K562 (cell line): Measurements from ENCODE around the gene SEC16A. TPM values are rescaled to one million over a fixed set of nuclear protein-coding genes. Genes with fewer than 3 reads are reported as not detected.

Source experiments
- ATAC-seq: fragments of 200-7000 bp; cut with Tn5 transposase; 3 replicates; pipeline ENCODE4 v1.9.1; 2020; ENCODE audit warnings: moderate library complexity
- BruUV-seq: library from RNA; stranded (reverse); fragments of 400-500 nt; replicated peaks from 2 replicates; lab custom pipeline; 2021; lab: Mats Ljungman, UMichigan
- CTCF ChIA-PET: fragments of 300-600 bp; formaldehyde crosslinking; extraction: SDS; loops from one replicate; lab custom pipeline; 2021; ENCODE audit warnings: low intra/inter-chr PET ratio; lab: Yijun Ruan, JAX
- POLR2A ChIA-PET: fragments of 300-600, 350-650 bp; sonication (Branson Sonifier 250); formaldehyde crosslinking; extraction: SDS; loops from one replicate; lab custom pipeline; 2021; ENCODE audit warnings: antibody characterized with exemption, inconsistent platforms; lab: Yijun Ruan, JAX
- DNase-seq, 4 experiments: peaks; one replicate each; pipeline versions ENCODE4 v3.0.0 to v3.0.0-alpha.2; 2011 to 2018; ENCODE audit warnings: low spot score in 3 of 4, mixed read lengths in 3 of 4; ENCODE audit errors: extremely low read depth in 1 of 4
- FAIRE-seq: peaks from 2 replicates; lab custom pipeline; 2011; peaks lifted over from hg19 to GRCh38; lab: Jason Lieb, UNC
- H2AFZ ChIP-seq: 2 replicates; pipeline ENCODE4 v1.6.0; 2011; ENCODE audit warnings: low read depth, low read length, control low read depth, inconsistent platforms
- H3K27ac ChIP-seq: fragments of 200-600 bp; 3 replicates; pipeline ENCODE4 v1.8.0; 2011; ENCODE audit warnings: low read depth, mild to moderate bottlenecking, control low read depth, inconsistent platforms, low read length, moderate library complexity, mixed read lengths; ENCODE audit errors: extremely low read depth
- H3K27me3 ChIP-seq, 2 experiments: fragments of 300-600 bp in 1 of 2; 2 replicates in 1 of 2; 3 replicates in 1 of 2; pipeline versions ENCODE4 v1.6.0 to v1.8.0; 2011; ENCODE audit warnings: inconsistent platforms in 2 of 2, low read length in 2 of 2, mild to moderate bottlenecking in 1 of 2, mixed read lengths in 1 of 2, moderate library complexity in 1 of 2; ENCODE audit not compliant: control insufficient read depth in 2 of 2, insufficient read depth in 2 of 2
- H3K36me3 ChIP-seq: fragments of 300-600 bp; 3 replicates; pipeline ENCODE4 v1.8.0; 2011; ENCODE audit warnings: mild to moderate bottlenecking, low read length, inconsistent platforms; ENCODE audit not compliant: control insufficient read depth, insufficient read depth
- H3K4me1 ChIP-seq, 2 experiments: fragments of 200-600 bp in 1 of 2; replicated peaks in 1 of 2; 2 replicates in 1 of 2; 3 replicates in 1 of 2; pipeline versions ENCODE4 v1.5.1 to v1.8.0; 2011; ENCODE audit warnings: inconsistent platforms in 2 of 2, low read length in 2 of 2, mild to moderate bottlenecking in 1 of 2, mixed read lengths in 1 of 2, moderate library complexity in 1 of 2; ENCODE audit not compliant: control insufficient read depth in 2 of 2, insufficient read depth in 2 of 2
- H3K4me2 ChIP-seq: 2 replicates; pipeline ENCODE4 v1.6.1; 2011; ENCODE audit warnings: low read length, control low read depth, inconsistent platforms, mixed read lengths; ENCODE audit not compliant: insufficient read depth
- H3K4me3 ChIP-seq: fragments of 200-600 bp; sonication (generic), shearing (Covaris generic); 2 replicates; pipeline ENCODE4 v1.5.1; 2016; ENCODE audit warnings: control low read depth, inconsistent platforms
- H3K79me2 ChIP-seq: fragments of 200-600 bp; 3 replicates; pipeline ENCODE4 v1.8.0; 2011; ENCODE audit warnings: low read length, inconsistent platforms; ENCODE audit not compliant: control insufficient read depth, insufficient read depth
- H3K9ac ChIP-seq, 2 experiments: 2 replicates each; pipeline versions ENCODE4 v1.6.0 to v1.6.1; 2011; ENCODE audit warnings: low read depth in 2 of 2, low read length in 2 of 2, control low read depth in 1 of 2, inconsistent platforms in 1 of 2, mild to moderate bottlenecking in 1 of 2, mixed read lengths in 1 of 2; ENCODE audit not compliant: insufficient read depth in 1 of 2
- H3K9me1 ChIP-seq: one replicate; pipeline ENCODE4 v1.6.0; 2011; ENCODE audit warnings: inconsistent platforms, mild to moderate bottlenecking, low read length, moderate library complexity; ENCODE audit not compliant: control insufficient read depth, insufficient read depth
- H3K9me3 ChIP-seq: replicated peaks from 2 replicates; pipeline ENCODE4 v1.5.1; 2011; ENCODE audit warnings: low read depth, low read length, inconsistent platforms; ENCODE audit not compliant: control insufficient read depth, insufficient read depth
- H4K20me1 ChIP-seq: replicated peaks from 2 replicates; pipeline ENCODE4 v1.6.1; 2011; ENCODE audit warnings: low read length, inconsistent platforms, mixed read lengths; ENCODE audit not compliant: control insufficient read depth, insufficient read depth
- AFF1 ChIP-seq, 2 experiments: fragments of 450-650 bp; IDR thresholded peaks; 2 replicates each; pipeline ENCODE4 v1.6.1; 2018; ENCODE audit warnings: mild to moderate bottlenecking in 2 of 2, low read depth in 1 of 2; ENCODE audit not compliant: partially characterized antibody in 2 of 2
- CBFA2T2 ChIP-seq: fragments of 450-650 bp; conservative IDR thresholded peaks from 2 replicates; pipeline ENCODE4 v1.6.1; 2017; ENCODE audit warnings: mild to moderate bottlenecking
- CREB1 ChIP-seq, 2 experiments: sonication (generic) in 1 of 2; formaldehyde crosslinking in 1 of 2; IDR thresholded peaks; 2 replicates each; pipeline versions ENCODE4 v1.6.1 to v1.8.0; 2012 to 2022; ENCODE audit warnings: inconsistent platforms in 1 of 2, mild to moderate bottlenecking in 1 of 2, missing genetic modification reagents in 1 of 2, moderate library complexity in 1 of 2
- PHTF2 ChIP-seq: fragments of 250-450 bp; sonication (Bioruptor Pico); IDR thresholded peaks from 2 replicates; pipeline ENCODE4 v1.5.0; 2021; ENCODE audit warnings: mild to moderate bottlenecking
- POLR2G ChIP-seq: fragments of 200-400 bp; formaldehyde crosslinking; IDR thresholded peaks from 2 replicates; pipeline ENCODE4 v1.6.1; 2017; ENCODE audit warnings: low read depth, mild to moderate bottlenecking, antibody characterized with exemption, low read length, moderate library complexity
- RBFOX2 ChIP-seq: fragments of 200-400 bp; formaldehyde crosslinking; IDR thresholded peaks from 2 replicates; pipeline ENCODE4 v1.6.1; 2017; ENCODE audit warnings: low read depth, mild to moderate bottlenecking, low read length, moderate library complexity
- RFX1 ChIP-seq: fragments of 450-650 bp; IDR thresholded peaks from 2 replicates; pipeline ENCODE4 v1.6.1; 2016; ENCODE audit warnings: mild to moderate bottlenecking, moderate library complexity
- ZNF121 ChIP-seq: sonication (generic); formaldehyde crosslinking; conservative IDR thresholded peaks from 2 replicates; pipeline ENCODE4 v1.8.0; 2022; ENCODE audit warnings: missing genetic modification reagents
- WGBS: fragments of 100-300 bp; shearing (Covaris generic); methylation state at CpG from one replicate; pipeline ENCODE4 v1.1.6; 2016; ENCODE audit warnings: low coverage, mixed read lengths; ENCODE audit not compliant: insufficient coverage; ENCODE audit errors: missing lambda C conversion rate; 5-methylcytosine and 5-hydroxymethylcytosine counted together
- in situ Hi-C: fragments of 300-500 bp; cut with MboI; formaldehyde crosslinking; loops from 4 replicates; pipeline ENCODE4 v1.15.0; 2018; ENCODE audit warnings: inconsistent platforms, mixed read lengths
- intact Hi-C: fragments of 100-400 bp; cut with micrococcal nuclease; formaldehyde crosslinking; loops from 2 replicates; pipeline ENCODE4 v1.14.2; 2022
- polyA plus RNA-seq, 8 experiments: library from polyadenylated mRNA; depleted of rRNA in 4 of 8; stranded (reverse) in 5 of 8; unstranded in 3 of 8; fragments of >200 nt; fragmentation: Nextera tagmentation in 2 of 8; fragmentation: Illumina TruSeq in 1 of 8; extraction: Ambion mirVana in 2 of 8; extraction: Trizol in 1 of 8; gene quantifications; 2 replicates each; pipeline versions ENCODE4 v1.2.1 to v1.2.3, GENCODE V29; 2011 to 2014; ENCODE audit warnings: inconsistent platforms in 1 of 8, missing spikeins in 1 of 8
- total RNA-seq, 7 experiments: library from RNA; depleted of rRNA in 6 of 7; stranded (reverse); fragments of >200 nt in 6 of 7; fragmentation: Illumina TruSeq in 2 of 7; extraction: Trizol in 2 of 7; gene quantifications; 2 replicates each; pipeline versions ENCODE4 v1.2.1 to v1.2.3, GENCODE V29; 2011 to 2021; ENCODE audit warnings: low replicate concordance in 1 of 7

The SEC16A gene
- total and polyA plus RNA-seq, 9 of the 15 experiments (the other 6 are each of a cell fraction or from before 2014, with no cell fraction given), result 8.3 to 62.8 (median 14.0) TPM

GRCh38 chr9:136423432-136424146, 59.3 kb downstream of the SEC16A start:
- no peaks in the 10 kb centered on the region for H4K20me1 ChIP-seq
- no peak for FAIRE-seq
- no peaks in the 10 kb centered on the region for H3K9me1 ChIP-seq
- no peaks in the 10 kb centered on the region for H3K27me3 ChIP-seq
- 98% methylated on average over 34 of the region's 43 CpGs for WGBS
- H3K27ac ChIP-seq, result no peak overlapping the region
- ChIA-PET POLR2A (interaction anchor here (0.5 to 5.1 kb wide), 7 partner anchors 10 to 306 kb away, joined by 3 to 33 read pairs (median 7); partner anchors contain the start of genes ENTR1 and PMPCA), CTCF (no interaction called here)
- no peak overlapping the region for H3K4me2 ChIP-seq
- H3K9ac ChIP-seq, result peak overlapping the region in 1 of 2 experiments; percentile 52; a peak in 1 of 4 replicates
- intact Hi-C loops, result no loop called here
- TSS peak; percentile 58 for BruUV-seq
- peaks cover 70% of the 10 kb centered on the region for H3K36me3 ChIP-seq
- no peaks in the 10 kb centered on the region for H3K9me3 ChIP-seq
- in situ Hi-C loops, result no loop called here
- H3K4me3 ChIP-seq, result no peak overlapping the region
- ATAC-seq, result no peak
- H3K79me2 ChIP-seq, result no peaks in the 10 kb centered on the region
- H2AFZ ChIP-seq, result no peak overlapping the region
- DNase-seq, result no peak
- H3K4me1 ChIP-seq, result peaks cover 0 to 10% of the 10 kb centered on the region in 2 experiments; a peak in 2 of 5 replicates
- no peak for TF ChIP-seq ZNF121 (CRISPR knock-in tag)
- peak; percentile 19; the same call in 1 of the 2 replicates for TF ChIP-seq RBFOX2
- peak; percentile 53; the same call in 1 of the 2 replicates for TF ChIP-seq POLR2G
- no peak for TF ChIP-seq CBFA2T2
- TF ChIP-seq, all 486 proteins: peak for 2

- no peak overlapping the region for H3K4me2 ChIP-seq
- ATAC-seq (no peak), FAIRE-seq (no peak), DNase-seq (no peak)
- 93% methylated on average over 21 of the region's 26 CpGs for WGBS
- H3K9ac ChIP-seq, result no peak overlapping the region
- H3K4me3 ChIP-seq, result no peak overlapping the region
- H3K27me3 ChIP-seq, result no peaks in the 10 kb centered on the region
- H3K9me1 ChIP-seq, result no peaks in the 10 kb centered on the region
- ChIA-PET CTCF (no interaction called here), POLR2A (interaction anchor here (0.5 to 5.1 kb wide), 3 partner anchors 12 to 305 kb away, joined by 3 to 33 read pairs (median 4); no protein-coding TSS in a partner anchor)
- H4K20me1 ChIP-seq, result no peaks in the 10 kb centered on the region
- intact Hi-C loops (no loop called here), in situ Hi-C loops (no loop called here)
- no peak overlapping the region for H2AFZ ChIP-seq
- no peaks in the 10 kb centered on the region for H3K9me3 ChIP-seq
- peaks cover 0 to 15% of the 10 kb centered on the region in 2 experiments; a peak in 2 of 5 replicates for H3K4me1 ChIP-seq
- BruUV-seq, result no TSS peak
- no peak overlapping the region for H3K27ac ChIP-seq
- H3K36me3 ChIP-seq, result peaks cover 77% of the 10 kb centered on the region
- H3K79me2 ChIP-seq, result no peaks in the 10 kb centered on the region
- TF ChIP-seq AFF1 (IDR thresholded peaks at IDR 0.05; ENCODE audit: low read depth in 1 of 2, partially characterized antibody in 2 of 2) (no peak), RFX1 (no peak), CREB1 (IDR thresholded peaks at IDR 0.05) (no peak), CREB1 (CRISPR knock-in tag; IDR thresholded peaks at IDR 0.05) (no peak), POLR2G (peak; percentile 58), PHTF2 (CRISPR knock-in tag) (no peak), RBFOX2 (0 out of 2 replicates have a peak, but pooled peaks have one; percentile 36)
Observed at GRCh38 chr9:136422876-136423275, 60.0 kb downstream of the SEC16A start.
